OCI-LY7 (cell line): Measurements from ENCODE around the gene TMPRSS6.
"Not testable (repeated sequence)": the region's sequence is repeated elsewhere in the genome, so short reads cannot be mapped to it uniquely, and the experiment has no call there.

Source experiments
- CTCF ChIP-seq: fragments of 200-600 bp; sonication (generic); conservative IDR thresholded peaks from 2 replicates; pipeline ENCODE4 v1.5.1; 2014; ENCODE audit warnings: mild to moderate bottlenecking, antibody characterized with exemption, low read length, moderate library complexity, mixed read lengths
- EZH2phosphoT487 ChIP-seq: fragments of 200-600 bp; sonication (generic); IDR thresholded peaks from 2 replicates; pipeline ENCODE4 v1.6.1; 2018; ENCODE audit warnings: low read depth, borderline replicate concordance, mild to moderate bottlenecking, mixed run types, antibody characterized with exemption, low read length, moderate library complexity, mixed read lengths

GRCh38 chr22:37071850-37072592, 37.5 kb downstream of the TMPRSS6 start:
- TF ChIP-seq CTCF, EZH2phosphoT487: not testable (repeated sequence)
